Stimulated activated CD4-positive, alpha-beta T cell treated with anti-CD3 and anti-CD28 coated beads, Interleukin-15, amount 100 ng/mL, for 48 hours (primary cell): ENCODE results near the gene TMEM151A.
A peak's percentile ranks its signal among the peaks of the same experiment; 100 is the strongest.
"Not testable (repeated sequence)": the region's sequence is repeated elsewhere in the genome, so short reads cannot be mapped to it uniquely, and the experiment has no call there.

Source experiments
- DNase-seq, 2 donors: peaks; one replicate each; pipeline ENCODE4 v3.0.0-alpha.2; 2020; ENCODE audit warnings: low read depth in 2 of 2

TMEM151A gene

DNA sequence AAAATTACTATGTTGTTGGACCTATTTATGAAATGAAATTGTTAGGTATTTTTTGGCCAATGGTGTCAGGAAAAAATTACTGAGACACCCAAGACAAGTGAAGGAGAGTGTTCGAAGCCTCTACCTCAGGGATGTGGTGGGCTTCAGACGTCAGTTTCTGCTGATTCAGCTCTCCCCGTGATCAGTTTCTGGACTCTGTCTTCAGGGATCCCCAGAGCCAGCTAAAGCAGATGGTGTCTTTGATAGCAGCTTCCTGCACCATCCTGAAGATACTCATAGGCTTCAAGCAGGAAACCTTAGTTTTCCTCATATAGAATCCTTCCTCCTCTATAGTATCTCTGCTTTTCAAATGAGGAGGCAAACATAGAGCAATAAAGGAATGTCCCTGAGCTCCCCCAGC, 17.8 kb downstream of the TMEM151A start:
- DNase-seq: no peak

DNA sequence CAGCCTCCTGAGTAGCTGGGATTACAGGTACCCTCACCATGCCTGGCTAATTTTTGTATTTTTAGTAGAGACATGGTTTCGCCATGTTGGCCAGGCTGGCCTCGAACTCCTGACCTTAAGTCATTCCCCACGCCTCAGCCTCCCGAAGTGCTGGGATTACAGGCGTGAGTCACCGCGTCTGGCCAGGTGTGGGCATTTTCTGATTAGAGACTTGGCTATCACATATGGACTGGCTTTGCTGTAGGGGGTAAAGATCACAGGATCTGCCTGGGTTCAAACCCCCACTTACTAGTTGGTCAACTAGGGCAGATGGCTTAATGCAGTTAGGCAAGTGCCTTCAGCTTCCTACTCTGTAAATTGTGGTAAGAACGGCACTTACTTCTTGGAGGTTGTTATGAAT, 18.6 kb downstream of the TMEM151A start:
- no peak for DNase-seq

DNA sequence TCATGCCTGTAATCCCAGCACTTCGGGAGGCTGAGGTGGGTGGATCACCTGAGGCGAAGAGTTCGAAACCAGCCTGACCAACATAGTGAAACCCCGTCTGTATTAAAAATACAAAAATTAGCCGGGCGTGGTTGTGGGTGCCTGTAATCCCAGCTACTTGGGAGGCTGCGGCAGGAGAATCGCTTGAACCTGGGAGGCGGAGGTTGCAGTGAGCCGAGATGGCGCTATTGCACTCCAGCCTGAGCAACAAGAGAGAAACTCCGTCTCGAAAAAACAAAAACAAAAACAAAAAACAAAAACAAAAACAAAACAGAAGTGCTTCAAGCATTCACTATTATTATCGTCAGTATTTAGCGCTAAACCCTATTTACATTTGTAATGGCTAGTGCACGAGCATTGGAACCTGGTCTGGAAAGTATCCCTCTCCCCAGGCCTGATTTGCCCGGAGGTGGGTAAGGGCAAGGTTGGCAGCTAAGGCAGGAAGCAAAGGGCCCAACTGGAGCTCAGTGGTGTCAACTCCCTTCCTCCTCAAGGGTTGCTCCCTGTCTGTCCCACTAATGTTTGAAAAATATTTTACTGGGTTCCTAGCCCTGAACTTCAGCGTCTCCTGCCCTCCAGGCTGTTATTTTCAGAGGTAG, 19.2 kb downstream of the TMEM151A start:
- DNase-seq: not testable (repeated sequence)

DNA sequence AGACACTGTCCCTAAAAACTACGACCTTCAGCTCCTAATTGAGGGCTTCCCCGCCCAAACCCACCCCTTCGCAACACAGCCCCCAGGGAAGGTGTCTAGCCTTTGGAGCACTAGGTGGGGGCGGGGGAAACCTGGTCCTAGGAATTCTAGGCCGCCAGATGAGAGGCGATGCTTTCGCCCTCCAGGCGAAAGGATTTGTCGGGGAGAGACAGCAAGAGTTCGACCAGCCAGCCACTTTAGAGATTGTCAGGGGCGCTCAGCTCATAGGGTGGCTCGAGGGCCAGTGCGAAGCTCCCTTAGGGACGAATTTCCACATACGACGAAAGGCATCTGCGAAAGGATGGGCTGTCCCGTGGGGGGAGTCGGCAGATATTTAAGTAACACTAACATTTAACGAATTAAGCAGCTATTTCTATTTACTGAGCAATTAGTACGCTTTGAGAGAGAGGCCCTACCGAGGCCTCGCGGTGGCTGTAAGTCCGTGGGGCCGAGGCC, 19.8 kb downstream of the TMEM151A start:
- DNase-seq: no peak

DNA sequence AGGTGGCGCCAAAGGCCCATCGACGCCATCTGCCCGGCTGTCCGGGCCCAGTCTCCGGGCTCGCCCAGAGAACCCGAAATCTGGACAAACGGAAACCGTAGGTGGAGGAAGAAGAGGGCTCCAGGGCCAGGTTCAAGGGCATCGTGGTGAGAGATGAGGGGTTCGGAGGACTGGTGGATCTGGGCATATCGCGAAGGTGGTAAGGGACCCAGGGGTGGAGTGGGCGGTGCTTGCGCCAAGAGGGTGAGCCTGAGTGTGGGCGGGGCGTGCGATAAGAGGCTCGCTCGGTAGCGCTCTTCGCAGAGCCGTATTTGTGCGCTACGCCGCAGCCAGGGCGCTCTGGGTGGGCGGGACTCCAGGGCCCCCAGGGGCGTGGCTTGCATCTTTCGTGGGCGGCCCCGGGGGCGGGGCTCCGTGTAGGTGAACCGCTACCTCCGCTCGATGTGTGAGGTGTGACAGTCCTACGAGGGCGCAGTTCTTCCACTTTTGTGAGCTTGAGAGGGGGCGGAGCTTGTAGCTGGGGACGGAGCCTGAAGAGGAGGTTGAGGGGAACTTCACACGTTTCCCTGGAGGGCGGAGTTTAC, 20.4 kb downstream of the TMEM151A start:
- DNase-seq: peak; percentile 93 to 95

DNA sequence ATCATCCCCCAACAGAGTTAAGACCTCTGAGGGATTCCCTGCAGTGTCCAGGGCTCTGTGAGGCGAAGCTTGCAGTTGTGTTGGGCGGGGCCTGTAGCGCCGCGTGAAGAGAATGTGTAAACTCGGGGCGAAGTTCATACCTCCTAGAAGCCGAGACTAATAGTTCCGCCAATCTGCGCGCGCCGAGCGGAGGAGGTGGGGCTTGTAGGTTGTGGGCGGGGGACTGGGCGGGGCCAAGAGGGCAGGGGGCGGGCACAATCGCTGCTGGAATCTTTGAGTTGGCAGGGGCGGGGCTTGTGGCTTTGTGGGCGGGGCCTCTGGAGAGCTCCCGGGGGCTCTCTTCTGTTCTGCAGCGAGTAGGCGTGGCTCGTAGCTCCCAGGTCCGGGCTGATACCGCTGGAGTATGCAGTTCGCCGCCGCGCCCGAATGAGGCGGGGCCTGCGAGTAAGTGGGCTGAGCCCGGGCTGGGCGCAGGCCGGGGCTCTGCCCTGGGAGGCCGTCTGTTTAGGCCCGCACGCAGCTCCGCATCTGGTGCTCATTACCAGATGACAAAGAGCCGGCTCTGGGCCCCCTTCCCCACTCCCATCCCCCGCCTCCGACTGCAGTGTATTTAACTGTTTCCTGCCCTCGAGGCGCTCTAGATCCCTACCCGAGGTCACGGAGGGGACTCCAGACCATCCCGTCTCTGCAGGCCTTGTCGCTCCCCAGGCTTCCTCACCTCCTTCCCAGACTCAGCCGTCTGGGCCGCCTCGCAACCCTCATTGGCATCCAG, 21.0 kb downstream of the TMEM151A start:
- peak; percentile 94 to 96 for DNase-seq

DNA sequence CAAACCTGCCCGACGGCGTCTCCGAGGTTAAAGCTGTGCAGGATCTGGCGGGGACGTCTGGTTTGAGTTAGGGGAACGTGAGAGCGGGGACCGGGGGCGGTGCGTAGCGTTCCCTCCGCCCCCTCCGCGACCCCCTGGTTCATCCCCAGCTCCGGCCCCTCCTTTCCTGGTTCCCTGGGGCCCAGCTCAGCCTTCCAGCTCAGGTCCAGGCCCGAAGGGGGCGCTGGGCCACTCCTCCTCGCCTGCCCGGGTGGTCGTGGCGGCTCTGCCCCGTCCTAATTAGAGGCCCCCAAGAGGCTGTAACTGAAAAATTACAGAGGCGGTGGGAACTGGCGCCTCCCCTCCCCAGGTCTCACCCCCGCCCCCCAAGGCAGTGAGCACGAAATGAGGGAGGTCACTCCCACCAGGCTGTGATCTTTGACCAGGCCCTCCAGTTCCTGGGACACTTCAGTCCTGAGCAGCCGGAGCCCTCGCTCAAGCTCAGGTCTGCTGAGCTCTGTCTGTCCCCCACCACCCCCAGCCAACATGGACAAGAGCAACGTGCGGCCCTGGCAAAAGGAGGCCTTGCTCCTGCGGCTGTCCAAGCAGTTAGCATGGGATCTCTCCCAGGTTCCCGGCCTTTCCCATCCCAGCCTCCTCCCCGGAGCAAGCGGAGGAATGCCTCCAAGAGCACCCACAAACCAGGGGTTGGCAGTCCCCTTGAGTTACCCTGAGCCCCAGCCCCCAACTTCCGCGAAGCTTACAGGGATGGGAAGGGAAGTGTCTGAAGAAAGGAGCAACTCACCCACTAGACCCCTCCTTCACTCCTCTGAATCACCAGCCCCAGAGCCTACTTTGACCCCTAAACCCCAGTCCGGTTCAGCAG, 21.9 kb downstream of the TMEM151A start:
- no peak for DNase-seq

DNA sequence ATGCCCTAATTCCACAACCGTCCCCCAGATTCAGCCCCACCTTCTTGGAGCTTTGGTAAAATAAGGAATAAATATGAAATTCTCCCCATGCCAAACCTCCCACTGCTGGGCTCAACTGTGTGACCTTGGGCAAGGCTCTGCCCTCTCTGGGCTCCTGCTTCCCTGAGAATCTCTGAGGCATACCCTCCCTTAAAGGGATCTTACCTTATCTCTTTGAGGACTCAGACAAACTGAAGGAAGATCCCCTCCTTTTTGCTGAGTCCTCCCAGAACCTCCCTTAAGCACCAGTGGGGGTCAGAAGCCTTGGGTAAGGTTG, 22.4 kb downstream of the TMEM151A start:
- DNase-seq: no peak

DNA sequence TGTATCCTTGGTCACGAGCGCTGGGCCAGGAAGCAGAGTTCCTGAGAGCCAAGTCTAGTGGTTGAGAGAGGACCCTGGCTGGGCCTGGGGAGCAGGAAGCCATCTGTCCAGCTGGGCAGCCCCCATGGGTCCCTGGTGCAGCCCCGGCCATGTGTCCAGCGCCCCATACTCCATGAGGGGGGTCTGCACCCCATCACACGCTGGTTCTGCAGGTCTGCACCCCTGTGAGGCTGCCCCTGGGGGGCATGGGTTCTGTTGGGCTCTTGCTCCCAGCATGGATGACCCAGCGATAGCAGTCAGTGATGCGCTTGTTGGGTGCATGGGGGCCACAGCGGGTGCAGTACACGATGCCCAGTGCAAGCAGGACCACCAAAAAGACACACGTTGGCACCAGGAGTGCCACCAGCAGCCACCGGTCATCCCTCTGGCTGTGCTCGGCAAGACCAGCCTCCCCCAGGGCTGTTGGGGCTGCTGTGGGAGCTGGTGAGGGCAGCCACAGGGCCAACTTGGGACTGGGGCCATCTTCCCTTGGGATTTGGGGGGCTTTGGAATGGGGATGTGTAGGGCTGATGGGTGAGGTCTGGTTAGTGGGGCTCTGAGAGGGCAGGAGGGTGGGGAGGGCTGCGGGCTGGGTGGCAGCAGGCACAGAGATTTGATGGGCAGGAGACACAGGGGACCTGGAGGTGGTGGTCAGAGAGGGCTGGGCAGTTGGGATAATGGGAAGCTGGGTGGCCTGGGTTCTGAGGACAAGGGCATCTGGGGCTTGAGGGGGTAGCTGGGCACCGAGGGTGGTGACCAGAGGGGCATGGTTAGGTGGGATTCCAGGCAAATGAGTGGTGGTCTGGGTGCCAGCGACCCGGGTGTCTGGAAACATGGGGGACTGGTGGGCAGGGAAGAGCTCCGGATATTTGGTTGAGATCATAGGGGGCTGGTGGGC, 23.1 kb downstream of the TMEM151A start:
- DNase-seq: no peak

DNA sequence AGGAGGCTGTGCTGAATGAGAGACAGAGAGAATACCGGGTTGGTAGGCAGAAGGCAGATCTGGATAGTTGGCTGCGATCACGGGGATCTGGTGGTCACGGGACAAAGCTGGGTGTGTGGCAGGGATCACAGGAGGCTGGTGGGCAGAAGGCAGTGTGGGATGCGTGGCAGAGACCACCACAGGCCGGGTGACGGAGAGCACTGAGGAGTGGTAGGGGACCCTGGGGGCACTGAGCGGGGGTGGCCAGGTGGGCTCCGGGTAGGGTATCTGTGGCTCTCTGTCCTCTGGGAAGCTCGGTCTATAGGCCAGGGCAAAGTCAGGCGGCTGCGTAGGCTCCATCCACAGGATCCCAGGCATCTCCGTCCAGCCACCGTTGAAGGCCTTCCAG, 23.8 kb downstream of the TMEM151A start:
- DNase-seq: no peak

DNA sequence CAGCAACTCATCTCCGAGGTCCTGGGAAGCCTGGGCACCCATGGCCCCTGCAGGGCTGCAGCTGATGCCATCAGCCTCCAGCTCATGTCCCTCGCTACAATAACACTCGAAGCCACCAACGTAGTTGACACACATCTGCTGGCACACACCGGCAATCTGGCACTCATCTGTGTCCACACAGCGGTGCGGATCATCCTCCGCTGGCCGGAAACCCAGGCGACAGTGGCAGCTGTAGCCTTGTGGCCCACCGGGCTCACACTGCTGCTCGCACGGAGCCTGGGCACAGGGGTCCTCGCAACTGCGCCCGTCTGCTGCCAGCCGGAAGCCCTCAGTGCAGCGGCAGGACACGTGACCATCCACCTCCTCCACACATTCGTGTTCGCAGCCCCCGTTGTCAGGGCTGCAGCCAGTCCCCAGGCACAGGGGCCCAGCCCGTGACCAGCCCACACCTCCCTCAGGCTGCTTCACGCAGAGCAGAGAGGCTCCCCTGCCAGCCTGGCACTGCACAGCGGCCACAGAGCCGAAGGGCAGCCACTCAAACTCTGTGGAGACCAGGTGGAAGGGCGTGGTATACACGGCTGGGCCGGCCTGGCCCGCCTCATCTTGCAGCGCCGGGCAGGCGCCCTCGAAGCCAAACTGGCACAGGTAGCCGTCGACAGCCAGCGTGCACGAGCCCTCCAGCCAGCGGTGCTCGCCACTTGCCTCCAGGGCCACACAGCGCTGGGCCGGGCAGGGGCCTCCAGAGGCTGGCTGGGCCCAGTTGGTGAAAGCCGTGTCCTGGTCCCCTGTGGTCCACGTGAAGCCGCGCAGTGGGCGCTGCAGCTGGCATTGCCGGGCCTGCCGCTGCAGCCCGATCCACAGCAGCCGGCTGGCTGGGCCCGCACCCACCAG, 24.5 kb downstream of the TMEM151A start:
- no peak for DNase-seq

DNA sequence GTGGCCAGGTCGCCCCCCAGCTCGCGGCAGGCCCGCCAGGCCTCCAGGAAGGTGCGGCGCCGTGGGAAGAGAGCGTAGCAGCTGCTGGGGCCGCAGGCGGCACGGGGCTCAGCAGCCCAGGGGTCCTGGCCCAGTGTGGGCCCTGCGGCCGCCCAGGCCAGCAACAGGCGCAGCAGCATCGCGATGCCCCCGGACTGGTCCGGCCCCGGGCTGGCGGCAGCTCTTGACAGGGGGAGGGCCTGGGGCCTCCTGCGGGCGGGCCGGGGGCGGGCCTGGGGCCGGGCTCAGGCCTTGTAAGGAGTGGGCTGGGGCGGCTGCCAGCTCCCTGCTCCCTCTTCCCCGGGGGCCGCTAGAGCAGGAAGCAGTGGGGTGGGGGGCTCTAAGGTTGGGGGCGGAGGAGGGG, 25.2 kb downstream of the TMEM151A start, which contains the start of gene CD248:
TSS of gene CD248 (minus strand) at position 196 of the 403 bp plus-strand sequence. CDS start at position 179, 17 bp downstream.
- no peak for DNase-seq

DNA sequence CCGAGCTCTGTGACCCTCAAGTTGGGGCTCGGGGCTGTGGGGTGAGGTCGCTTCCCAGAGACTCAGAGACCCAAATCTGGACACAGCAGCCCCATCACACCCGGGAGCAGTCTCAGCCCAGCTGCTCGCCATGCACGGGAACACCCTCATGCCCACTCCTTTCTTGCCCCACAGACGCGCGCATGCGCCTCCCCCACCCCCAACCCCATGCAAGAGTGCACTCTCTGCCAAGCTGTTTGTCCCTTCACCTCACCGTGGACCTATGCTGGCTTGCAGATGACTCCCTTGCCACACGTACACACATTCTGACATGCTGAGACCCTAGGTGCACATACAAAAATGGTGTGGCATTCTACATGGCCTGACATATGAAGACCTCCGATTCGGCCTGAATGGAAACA, 25.6 kb downstream of the TMEM151A start:
- peak in 1 of 2 donors; percentile 33 for DNase-seq

DNA sequence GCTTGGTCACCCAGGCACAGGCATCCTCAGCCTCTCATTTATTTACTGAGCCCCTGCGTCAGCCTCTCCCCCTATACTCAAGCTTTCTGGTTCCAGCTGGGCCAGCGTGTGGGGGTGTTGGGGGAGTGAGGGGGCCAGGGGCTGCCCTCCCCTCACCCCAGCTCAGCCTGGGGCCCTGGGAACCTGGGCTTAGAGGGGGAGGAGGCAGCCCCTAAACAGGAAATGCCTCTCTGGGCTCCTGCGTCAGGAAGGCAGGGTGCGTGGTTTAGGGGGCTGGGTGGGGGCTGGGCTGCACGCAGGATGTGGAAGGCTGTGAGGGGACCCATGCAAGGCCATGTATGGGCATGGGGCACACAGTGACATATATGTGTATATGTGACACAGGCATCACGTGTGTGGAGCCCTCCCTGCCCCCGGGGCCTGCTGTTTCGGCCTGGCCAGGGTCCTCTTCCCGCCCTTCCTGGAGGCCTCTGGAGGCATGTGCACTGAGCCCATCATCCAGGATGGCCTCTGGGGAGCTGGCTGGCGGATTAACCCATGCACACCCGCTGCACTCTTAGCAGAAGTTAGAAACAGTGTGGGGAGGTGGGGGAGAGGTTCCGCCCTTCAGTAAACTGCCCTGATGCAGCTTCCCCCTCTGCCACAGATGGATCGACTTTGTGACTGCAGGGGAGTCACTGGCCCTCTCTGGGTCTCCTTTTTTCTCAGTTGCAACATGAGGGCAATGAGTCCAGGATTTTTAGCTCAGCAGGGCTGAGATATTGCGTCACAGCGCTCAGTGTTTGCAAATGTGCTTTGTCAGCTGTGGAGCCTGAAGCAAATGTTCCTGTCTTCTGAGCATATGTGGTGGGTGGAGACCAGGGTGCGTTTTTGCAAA, 26.3 kb downstream of the TMEM151A start:
- DNase-seq: no peak

DNA sequence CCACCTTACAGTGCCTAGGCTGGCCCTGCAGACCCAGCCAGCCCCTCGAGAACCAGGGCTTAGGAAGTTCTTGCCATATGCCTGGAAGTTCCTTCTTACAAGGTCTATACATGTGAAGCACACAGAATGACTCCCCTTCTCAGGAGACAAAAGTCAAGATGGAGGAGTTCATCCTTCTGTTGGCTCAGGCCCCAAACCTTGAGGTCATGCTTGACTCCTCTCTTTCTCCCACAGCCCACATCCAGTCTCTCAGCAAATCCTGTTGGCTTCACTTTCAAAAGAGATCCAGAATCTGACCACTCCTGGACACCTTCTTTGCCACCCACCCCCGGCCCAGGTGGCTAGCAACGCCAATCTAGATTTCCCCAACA, 26.9 kb downstream of the TMEM151A start:
- DNase-seq: no peak

DNA sequence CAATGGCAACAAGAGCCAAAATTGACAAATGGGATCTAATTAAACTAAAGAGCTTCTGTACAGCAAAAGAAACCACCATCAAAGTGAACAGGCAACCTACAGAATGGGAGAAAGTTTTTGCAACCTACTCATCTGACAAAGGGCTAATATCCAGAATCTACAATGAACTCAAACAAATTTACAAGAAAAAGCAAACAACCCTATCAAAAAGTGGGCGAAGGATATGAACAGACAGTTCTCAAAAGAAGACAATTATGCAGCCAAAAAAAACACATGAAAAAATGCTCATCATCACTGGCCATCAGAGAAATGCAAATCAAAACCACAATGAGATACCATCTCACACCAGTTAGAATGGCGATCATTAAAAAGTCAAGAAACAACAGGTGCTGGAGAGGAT, 28.6 kb downstream of the TMEM151A start:
- DNase-seq: not testable (repeated sequence)

DNA sequence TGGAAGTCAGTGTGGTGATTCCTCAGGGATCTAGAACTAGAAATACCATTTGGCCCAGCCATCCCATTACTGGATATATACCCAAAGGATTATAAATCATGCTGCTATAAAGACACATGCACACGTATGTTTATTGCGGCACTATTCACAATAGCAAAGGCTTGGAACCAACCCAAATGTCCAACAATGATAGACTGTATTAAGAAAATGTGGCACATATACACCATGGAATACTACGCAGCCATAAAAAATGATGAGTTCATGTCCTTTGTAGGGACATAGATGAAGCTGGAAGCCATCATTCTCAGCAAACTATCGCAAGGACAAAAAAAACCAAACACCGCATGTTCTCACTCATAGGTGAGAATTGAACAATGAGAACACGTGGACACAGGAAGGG, 29.1 kb downstream of the TMEM151A start:
- DNase-seq: not testable (repeated sequence)

DNA sequence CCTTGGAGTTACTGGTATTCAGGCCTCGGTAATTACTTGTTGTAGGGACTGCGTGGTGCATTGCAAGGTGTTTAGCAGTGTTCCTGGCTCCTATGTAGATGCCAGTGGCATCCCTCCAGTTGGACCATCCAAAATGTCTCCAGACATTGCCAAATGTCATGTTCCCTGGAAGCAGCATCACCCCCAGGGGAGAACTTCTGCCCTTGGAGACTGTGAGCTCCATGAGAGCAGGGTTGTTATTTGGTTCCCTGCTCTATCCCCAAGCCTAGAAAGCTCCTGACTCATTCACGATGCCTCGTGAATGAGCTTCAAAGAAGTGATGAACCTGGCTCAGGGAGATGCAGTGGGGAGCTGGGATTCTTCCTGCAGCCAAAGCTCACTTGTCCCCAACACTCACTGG, 29.9 kb downstream of the TMEM151A start:
- DNase-seq: no peak
